CD4-positive, alpha-beta memory T cell (primary cell): Measurements from ENCODE around the gene SLX9. TPM values are rescaled to one million over a fixed set of nuclear protein-coding genes. Genes with fewer than 3 reads are reported as not detected.
"Not testable (repeated sequence)": the region's sequence is repeated elsewhere in the genome, so short reads cannot be mapped to it uniquely, and the experiment has no call there.

Source experiments
- CTCF ChIA-PET: fragments of 350-600 bp; sonication (Branson Sonifier 250); formaldehyde crosslinking; loops from one replicate; lab custom pipeline; 2021; ENCODE audit warnings: inconsistent platforms; ENCODE audit not compliant: partially characterized antibody; lab: Charles Lee
- POLR2A ChIA-PET: fragments of 350-600 bp; sonication (Branson Sonifier 250); formaldehyde crosslinking; loops from one replicate; lab custom pipeline; 2021; ENCODE audit not compliant: partially characterized antibody; lab: Charles Lee
- DNase-seq, 5 donors: peaks; one replicate each; pipeline versions ENCODE4 v3.0.0 to v3.0.0-alpha.2; 2020 to 2022; ENCODE audit warnings: mixed read lengths in 1 of 5
- H3K27ac ChIP-seq: one replicate; pipeline ENCODE4 v1.7.0; 2013; ENCODE audit warnings: low read depth, low read length
- H3K27me3 ChIP-seq: 2 replicates; pipeline ENCODE4 v1.7.0; 2013; ENCODE audit warnings: mild to moderate bottlenecking, low read length, moderate library complexity; ENCODE audit not compliant: insufficient read depth
- H3K36me3 ChIP-seq: 2 replicates; pipeline ENCODE4 v1.7.0; 2013; ENCODE audit warnings: mild to moderate bottlenecking, low read length, moderate library complexity; ENCODE audit not compliant: insufficient read depth
- H3K4me1 ChIP-seq: 2 replicates; pipeline ENCODE4 v1.7.0; 2013; ENCODE audit warnings: mild to moderate bottlenecking, low read length, moderate library complexity; ENCODE audit not compliant: insufficient read depth
- H3K4me3 ChIP-seq, 2 donors: one replicate each; pipeline ENCODE4 v1.7.0; 2013; ENCODE audit warnings: low read length in 2 of 2, mild to moderate bottlenecking in 1 of 2
- H3K9me3 ChIP-seq, 2 donors: one replicate each; pipeline ENCODE4 v1.7.0; 2013; ENCODE audit warnings: low read length in 2 of 2, control low read depth in 1 of 2; ENCODE audit not compliant: control insufficient read depth in 1 of 2
- H3K27ac Mint-ChIP-seq, 7 donors: one replicate each; pipeline ENCODE4 v1.8.0; 2020 to 2021; ENCODE audit warnings: mixed read lengths in 7 of 7, mild to moderate bottlenecking in 6 of 7, inconsistent platforms in 3 of 7, moderate library complexity in 3 of 7
- H3K27me3 Mint-ChIP-seq, 2 donors: one replicate each; pipeline ENCODE4 v1.8.0; 2020 to 2021; ENCODE audit warnings: mixed read lengths in 2 of 2
- H3K36me3 Mint-ChIP-seq, 2 donors: one replicate each; pipeline ENCODE4 v1.8.0; 2020 to 2021; ENCODE audit warnings: mixed read lengths in 2 of 2, inconsistent platforms in 1 of 2, mild to moderate bottlenecking in 1 of 2
- H3K4me1 Mint-ChIP-seq, 4 donors: one replicate each; pipeline ENCODE4 v1.8.0; 2020 to 2021; ENCODE audit warnings: mixed read lengths in 4 of 4, mild to moderate bottlenecking in 1 of 4
- H3K4me3 Mint-ChIP-seq, 8 donors: one replicate each; pipeline ENCODE4 v1.8.0; 2020 to 2021; ENCODE audit warnings: mixed read lengths in 8 of 8, mild to moderate bottlenecking in 7 of 8, moderate library complexity in 6 of 8, inconsistent platforms in 3 of 8
- H3K9me3 Mint-ChIP-seq, 8 donors: one replicate each; pipeline ENCODE4 v1.8.0; 2020 to 2021; ENCODE audit warnings: mixed read lengths in 8 of 8, mild to moderate bottlenecking in 5 of 8, inconsistent platforms in 3 of 8, moderate library complexity in 1 of 8
- intact Hi-C: fragments of 100-400 bp; cut with micrococcal nuclease; formaldehyde crosslinking; loops from one replicate; pipeline ENCODE4 v1.15.1; 2023
- polyA plus RNA-seq, 2 donors: library from polyadenylated mRNA; unstranded; fragments of 300-500 nt; fragmentation: Illumina TruSeq; gene quantifications; one replicate each; pipeline ENCODE4 v1.2.3, GENCODE V29; 2021
- total RNA-seq, 2 experiments: library from RNA; stranded (reverse); gene quantifications; one replicate each; pipeline ENCODE4 v1.2.3, GENCODE V29; 2021

SLX9 gene
- total and polyA plus RNA-seq, 4 experiments from 2014 or later: 9.4 to 21.6 (median 15.4) TPM

GRCh38 chr21:44925378-44925755, 14.5 kb upstream of the SLX9 start:
- Mint-ChIP-seq H3K9me3 (peaks cover 0 to 5% (median 0%) of the 10 kb centered on the region in 8 donors), H3K4me3 (peak overlapping the region; percentile 46 to 100 (median 76)), H3K36me3 (peaks cover 0 to 28% of the 10 kb centered on the region in 2 donors), H3K4me1 (peaks cover 63 to 94% (median 78%) of the 10 kb centered on the region in 4 donors), H3K27me3 (no peaks in the 10 kb centered on the region), H3K27ac (peak overlapping the region; percentile 71 to 98 (median 90))
- Histone ChIP-seq H3K4me1 (peaks cover 90% of the 10 kb centered on the region), H3K36me3 (no peaks in the 10 kb centered on the region), H3K9me3 (no peaks in the 10 kb centered on the region), H3K27me3 (no peaks in the 10 kb centered on the region), H3K27ac (peak overlapping the region; percentile 38), H3K4me3 (peak overlapping the region in 1 of 2 donors; percentile 5)
- no peak for DNase-seq
- CTCF ChIA-PET: interaction anchor here (4.8 to 12.7 kb wide), 2 partner anchors 11 to 30 kb away, joined by 86 to 253 read pairs; no protein-coding TSS in a partner anchor
- intact Hi-C loops: no loop called here
- POLR2A ChIA-PET: interaction anchor here (0.6 to 13.0 kb wide), 5 partner anchors 12 to 450 kb away, joined by 3 to 756 read pairs (median 173); partner anchors contain the start of genes ITGB2, PTTG1IP and UBE2G2

DNA sequence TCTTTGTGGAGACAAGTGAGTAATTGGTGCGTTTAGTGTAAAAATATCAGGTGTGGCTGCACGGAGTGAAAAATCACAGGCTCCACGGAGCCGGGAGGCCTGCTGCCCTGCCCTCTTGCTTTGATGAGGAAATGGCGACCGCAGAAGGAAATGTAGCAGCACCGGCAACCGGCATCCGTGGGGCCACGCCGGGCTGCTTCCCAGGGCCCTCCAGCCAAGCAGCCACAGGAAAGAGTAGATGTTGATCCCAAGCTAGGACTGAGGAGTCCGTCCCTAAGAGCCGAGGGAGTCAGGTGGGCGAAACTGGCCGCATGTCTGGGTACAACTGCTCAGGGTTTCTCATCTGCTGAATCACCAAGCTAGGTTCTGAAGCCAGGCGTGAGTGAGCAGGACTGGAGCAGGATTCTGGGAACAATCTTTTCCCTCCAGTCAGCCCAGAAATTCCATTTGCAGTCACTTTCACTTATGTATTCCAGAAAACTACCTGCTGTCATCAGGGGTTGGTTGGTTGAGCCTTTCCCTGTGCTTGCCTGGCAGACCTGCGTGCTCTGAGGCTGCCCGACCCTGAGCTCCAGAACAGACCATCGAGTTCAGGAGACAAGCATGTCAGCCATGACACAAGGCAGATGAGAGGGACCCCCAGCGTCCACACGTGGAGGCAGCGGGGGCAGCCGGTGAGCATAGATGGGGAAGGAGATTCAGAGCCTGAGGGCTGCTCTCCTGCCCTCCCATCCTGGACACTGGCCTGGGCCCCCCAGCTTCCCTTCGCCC, 13.3 kb upstream of the SLX9 start:
- Histone ChIP-seq H3K4me1 (peaks cover 96% of the 10 kb centered on the region), H3K27ac (peak overlapping the region; percentile 84), H3K9me3 (no peaks in the 10 kb centered on the region), H3K36me3 (no peaks in the 10 kb centered on the region), H3K4me3 (peak overlapping the region; percentile 48 to 88), H3K27me3 (no peaks in the 10 kb centered on the region)
- H3K36me3 Mint-ChIP-seq: peaks cover 0 to 22% of the 10 kb centered on the region in 2 donors
- peaks cover 0 to 5% (median 0%) of the 10 kb centered on the region in 8 donors for H3K9me3 Mint-ChIP-seq
- peak overlapping the region; percentile 92 to 99 (median 95) for H3K27ac Mint-ChIP-seq
- H3K4me3 Mint-ChIP-seq: peak overlapping the region; percentile 85 to 97 (median 94)
- intact Hi-C loops: loop anchor here (1.0 to 2.0 kb wide), 5 partner anchors 12 to 109 kb away; no protein-coding TSS in a partner anchor
- POLR2A ChIA-PET: interaction anchor here (1.4 to 13.0 kb wide), 11 partner anchors 12 to 268 kb away, joined by 5 to 756 read pairs (median 17); partner anchors contain the start of genes ITGB2, KRTAP12-3, PTTG1IP and SLX9
- H3K27me3 Mint-ChIP-seq: no peaks in the 10 kb centered on the region
- CTCF ChIA-PET: interaction anchor here (1.3 to 12.7 kb wide), 7 partner anchors 13 to 150 kb away, joined by 3 to 253 read pairs (median 8); partner anchors contain the start of gene UBE2G2
- H3K4me1 Mint-ChIP-seq: peaks cover 61 to 95% (median 79%) of the 10 kb centered on the region in 4 donors
- DNase-seq: peak; percentile 67 to 81 (median 70)

DNA sequence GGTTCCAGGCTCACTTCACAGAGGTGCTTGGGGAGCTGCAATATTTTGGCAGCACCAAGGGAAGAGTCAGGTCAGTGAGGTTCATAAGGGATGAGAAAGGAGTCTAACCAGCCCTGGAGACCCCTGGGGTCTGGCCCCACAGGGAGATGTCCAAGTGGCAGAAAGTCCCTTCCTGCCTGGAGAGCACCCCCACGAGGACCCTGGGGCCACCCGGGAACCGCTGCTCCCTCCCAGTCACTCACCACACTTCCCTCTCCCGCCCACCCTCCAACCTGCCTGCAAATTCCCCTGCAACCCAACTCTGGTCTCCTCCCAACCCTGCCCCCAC, 12.6 kb upstream of the SLX9 start:
- no peaks in the 10 kb centered on the region for H3K36me3 ChIP-seq
- H3K9me3 ChIP-seq: no peaks in the 10 kb centered on the region
- H3K9me3 Mint-ChIP-seq: peaks cover 0 to 5% (median 0%) of the 10 kb centered on the region in 8 donors
- H3K4me1 Mint-ChIP-seq: peaks cover 57 to 88% (median 74%) of the 10 kb centered on the region in 4 donors
- peaks cover 91% of the 10 kb centered on the region for H3K4me1 ChIP-seq
- ChIA-PET CTCF (interaction anchor here (0.6 to 12.7 kb wide), 12 partner anchors 8 to 211 kb away, joined by 3 to 253 read pairs (median 6); partner anchors contain the start of gene UBE2G2), POLR2A (interaction anchor here (0.7 to 13.0 kb wide), 15 partner anchors 12 to 269 kb away, joined by 3 to 756 read pairs (median 9); partner anchors contain the start of genes ADARB1, ITGB2, KRTAP12-3 and PTTG1IP)
- peak overlapping the region; percentile 48 to 88 for H3K4me3 ChIP-seq
- peaks cover 0 to 22% of the 10 kb centered on the region in 2 donors for H3K36me3 Mint-ChIP-seq
- H3K27me3 Mint-ChIP-seq: no peaks in the 10 kb centered on the region
- DNase-seq: no peak
- intact Hi-C loops: loop anchor here (1.0 to 2.0 kb wide), 5 partner anchors 13 to 110 kb away; no protein-coding TSS in a partner anchor
- peak overlapping the region; percentile 93 to 99 (median 95) for H3K27ac Mint-ChIP-seq
- H3K27ac ChIP-seq: peak overlapping the region; percentile 84
- H3K4me3 Mint-ChIP-seq: peak overlapping the region; percentile 85 to 97 (median 94)
- H3K27me3 ChIP-seq: no peaks in the 10 kb centered on the region

DNA sequence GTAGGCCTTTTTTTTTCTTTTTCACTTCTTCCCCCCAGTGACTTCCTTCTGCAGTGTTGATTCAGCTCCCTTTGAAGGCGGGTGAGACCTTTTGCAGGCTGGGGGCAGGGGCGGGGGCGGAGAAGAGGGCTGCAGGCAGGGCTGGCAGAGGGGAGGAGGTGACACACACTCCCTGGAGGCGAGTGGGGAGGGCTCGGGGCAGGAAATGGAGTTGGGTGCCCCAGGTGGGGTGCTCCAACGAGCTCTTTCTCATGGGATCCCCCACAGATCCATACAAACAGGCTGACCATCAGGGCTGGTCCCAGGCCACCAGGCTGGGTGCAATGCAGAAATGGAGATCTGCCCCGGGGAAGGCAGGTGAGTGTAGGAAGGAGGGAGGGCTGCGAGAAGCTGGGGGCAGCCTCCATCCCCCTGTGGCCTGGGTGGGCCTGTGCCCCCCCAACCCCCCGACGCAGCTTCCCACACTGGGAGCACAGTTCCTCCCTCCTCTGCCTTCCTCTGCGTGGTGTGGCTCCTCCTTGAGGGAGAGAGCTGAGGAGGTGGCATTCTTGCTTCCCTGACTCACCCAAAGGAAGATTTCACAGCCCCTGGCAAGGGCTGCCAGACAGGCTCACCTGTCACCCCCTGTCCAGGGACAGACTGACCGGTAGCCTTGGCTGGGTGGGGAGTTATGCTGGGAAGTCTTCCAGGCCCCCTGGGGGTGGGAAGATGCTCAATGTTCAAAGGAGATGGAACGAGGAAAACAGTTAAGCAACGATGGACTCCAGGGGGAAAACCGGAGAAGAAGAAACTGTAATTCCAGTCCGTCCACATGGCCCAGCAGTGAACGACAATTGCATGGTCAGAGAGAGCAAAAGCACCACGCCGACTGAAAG, 12.0 kb upstream of the SLX9 start:
- Mint-ChIP-seq H3K27me3 (no peaks in the 10 kb centered on the region), H3K4me1 (peaks cover 56 to 84% (median 72%) of the 10 kb centered on the region in 4 donors), H3K9me3 (peaks cover 0 to 5% (median 0%) of the 10 kb centered on the region in 8 donors), H3K36me3 (peaks cover 0 to 22% of the 10 kb centered on the region in 2 donors), H3K4me3 (peak overlapping the region; percentile 85 to 97 (median 94)), H3K27ac (peak overlapping the region; percentile 93 to 99 (median 95))
- Histone ChIP-seq H3K4me3 (peak overlapping the region; percentile 66 to 88), H3K27me3 (no peaks in the 10 kb centered on the region), H3K9me3 (no peaks in the 10 kb centered on the region), H3K4me1 (peaks cover 86% of the 10 kb centered on the region), H3K27ac (peak overlapping the region; percentile 84), H3K36me3 (no peaks in the 10 kb centered on the region)
- ChIA-PET CTCF (interaction anchor here (0.6 to 12.7 kb wide), 13 partner anchors 8 to 210 kb away, joined by 3 to 253 read pairs (median 4); partner anchors contain the start of genes PTTG1IP and UBE2G2), POLR2A (interaction anchor here (0.7 to 13.0 kb wide), 15 partner anchors 11 to 270 kb away, joined by 3 to 756 read pairs (median 9); partner anchors contain the start of genes ADARB1, ITGB2, KRTAP12-3 and PTTG1IP)
- intact Hi-C loops: loop anchor here (1.0 to 2.0 kb wide), 5 partner anchors 14 to 111 kb away; no protein-coding TSS in a partner anchor
- DNase-seq: peak; percentile 77 to 96 (median 82)

- Mint-ChIP-seq H3K4me3 (peak overlapping the region; percentile 85 to 97 (median 94)), H3K4me1 (peaks cover 51 to 79% (median 67%) of the 10 kb centered on the region in 4 donors), H3K36me3 (peaks cover 0 to 20% of the 10 kb centered on the region in 2 donors), H3K27ac (peak overlapping the region; percentile 93 to 99 (median 95))
- DNase-seq, H3K27me3 Mint-ChIP-seq, intact Hi-C loops, H3K9me3 ChIP-seq, H3K9me3 Mint-ChIP-seq, H3K36me3 ChIP-seq, H3K27me3 ChIP-seq: not testable (repeated sequence)
- POLR2A ChIA-PET: interaction anchor here (1.1 to 13.0 kb wide), 7 partner anchors 15 to 200 kb away, joined by 3 to 756 read pairs (median 53); partner anchors contain the start of genes ITGB2, PTTG1IP and UBE2G2
- Histone ChIP-seq H3K27ac (peak overlapping the region; percentile 84), H3K4me1 (peaks cover 82% of the 10 kb centered on the region), H3K4me3 (peak overlapping the region; percentile 66 to 88)
- CTCF ChIA-PET: interaction anchor here (0.8 to 12.7 kb wide), 7 partner anchors 9 to 128 kb away, joined by 3 to 253 read pairs (median 7); partner anchors contain the start of genes PTTG1IP and UBE2G2
Observed at GRCh38 chr21:44928500-44929241, 11.2 kb upstream of the SLX9 start.
